Liver (tissue), 9 donors: ENCODE data around the gene NFIA. TPM values are rescaled to one million over a fixed set of nuclear protein-coding genes. Genes with fewer than 3 reads are reported as not detected.

Experiments used
- DNase-seq: peaks from one replicate; pipeline ENCODE4 v3.0.0-alpha.2; 2017; ENCODE audit warnings: low spot score
- H3K27ac ChIP-seq, 2 donors: one replicate each; pipeline ENCODE4 v1.7.0; 2013; ENCODE audit warnings: inconsistent platforms in 2 of 2, low read length in 2 of 2, control low read depth in 1 of 2, low read depth in 1 of 2, mild to moderate bottlenecking in 1 of 2
- H3K27me3 ChIP-seq, 4 donors: one replicate each; pipeline versions ENCODE4 v1.6.1 to v1.7.0; 2013; ENCODE audit warnings: low read length in 3 of 4, inconsistent platforms in 1 of 4, mild to moderate bottlenecking in 1 of 4, moderate library complexity in 1 of 4; ENCODE audit not compliant: control insufficient read depth in 4 of 4, insufficient read depth in 4 of 4
- H3K36me3 ChIP-seq, 4 donors: one replicate each; pipeline versions ENCODE4 v1.6.1 to v1.7.0; 2013; ENCODE audit warnings: low read length in 3 of 4, mild to moderate bottlenecking in 3 of 4, low read depth in 1 of 4, moderate library complexity in 1 of 4; ENCODE audit not compliant: control insufficient read depth in 4 of 4, insufficient read depth in 3 of 4
- H3K4me1 ChIP-seq, 4 donors: one replicate each; pipeline versions ENCODE4 v1.6.1 to v1.7.0; 2013; ENCODE audit warnings: low read length in 3 of 4, mild to moderate bottlenecking in 3 of 4, moderate library complexity in 1 of 4; ENCODE audit not compliant: control insufficient read depth in 4 of 4, insufficient read depth in 4 of 4
- H3K4me3 ChIP-seq, 3 donors: one replicate each; pipeline versions ENCODE4 v1.6.1 to v1.7.0; 2013; ENCODE audit warnings: low read length in 3 of 3, control low read depth in 1 of 3, low read depth in 1 of 3, mild to moderate bottlenecking in 1 of 3
- H3K9ac ChIP-seq, 2 donors: one replicate each; pipeline ENCODE4 v1.7.0; 2013; ENCODE audit warnings: low read length in 2 of 2, mild to moderate bottlenecking in 2 of 2, moderate library complexity in 2 of 2, control low read depth in 1 of 2, low read depth in 1 of 2
- H3K9me3 ChIP-seq, 4 donors: one replicate each; pipeline versions ENCODE4 v1.6.1 to v1.7.0; 2013; ENCODE audit warnings: low read length in 3 of 4; ENCODE audit not compliant: control insufficient read depth in 4 of 4
- ATF3 ChIP-seq: IDR thresholded peaks from 2 replicates; pipeline ENCODE4 v1.6.1; 2016; ENCODE audit warnings: antibody characterized with exemption
- CTCF ChIP-seq: fragments of 150-350 bp; IDR thresholded peaks from 2 replicates; pipeline ENCODE4 v1.5.1; 2017; ENCODE audit warnings: improper control_type of control experiment, low read depth, low read length; ENCODE audit not compliant: missing input control
- EGR1 ChIP-seq, 2 donors: IDR thresholded peaks; 2 replicates each; pipeline ENCODE4 v1.6.1; 2016 to 2018; ENCODE audit warnings: antibody characterized with exemption in 2 of 2, low read depth in 2 of 2
- FOXA1 ChIP-seq: IDR thresholded peaks from 2 replicates; pipeline ENCODE4 v1.6.1; 2016; ENCODE audit warnings: antibody characterized with exemption
- FOXA2 ChIP-seq: IDR thresholded peaks from 2 replicates; pipeline ENCODE4 v1.6.1; 2016; ENCODE audit warnings: antibody characterized with exemption
- GABPA ChIP-seq, 2 donors: IDR thresholded peaks in 1 of 2; conservative IDR thresholded peaks in 1 of 2; 2 replicates each; pipeline ENCODE4 v1.6.1; 2016; ENCODE audit warnings: antibody characterized with exemption in 2 of 2, mild to moderate bottlenecking in 1 of 2, moderate library complexity in 1 of 2
- HNF4A ChIP-seq, 2 donors: conservative IDR thresholded peaks; 2 replicates each; pipeline ENCODE4 v1.6.1; 2016; ENCODE audit warnings: antibody characterized with exemption in 2 of 2, mild to moderate bottlenecking in 2 of 2
- HNF4G ChIP-seq: IDR thresholded peaks from 2 replicates; pipeline ENCODE4 v1.6.1; 2016; ENCODE audit warnings: antibody characterized with exemption
- JUND ChIP-seq, 2 donors: IDR thresholded peaks; 2 replicates each; pipeline ENCODE4 v1.6.1; 2016; ENCODE audit warnings: antibody characterized with exemption in 2 of 2
- MAX ChIP-seq: IDR thresholded peaks from 2 replicates; pipeline ENCODE4 v1.6.1; 2016; ENCODE audit warnings: antibody characterized with exemption
- NR2F2 ChIP-seq: IDR thresholded peaks from 2 replicates; pipeline ENCODE4 v1.6.1; 2016; ENCODE audit warnings: antibody characterized with exemption
- RAD21 ChIP-seq, 2 donors: IDR thresholded peaks; 2 replicates each; pipeline ENCODE4 v1.6.1; 2016; ENCODE audit warnings: antibody characterized with exemption in 2 of 2, mild to moderate bottlenecking in 2 of 2
- REST ChIP-seq: IDR thresholded peaks from 2 replicates; pipeline ENCODE4 v1.6.1; 2016; ENCODE audit warnings: antibody characterized with exemption, mild to moderate bottlenecking
- RXRA ChIP-seq, 2 donors: IDR thresholded peaks; 2 replicates each; pipeline ENCODE4 v1.6.1; 2017 to 2018; ENCODE audit warnings: antibody characterized with exemption in 2 of 2, mild to moderate bottlenecking in 1 of 2
- SP1 ChIP-seq: IDR thresholded peaks from 2 replicates; pipeline ENCODE4 v1.6.1; 2018; ENCODE audit warnings: antibody characterized with exemption, mild to moderate bottlenecking
- TAF1 ChIP-seq: conservative IDR thresholded peaks from 2 replicates; pipeline ENCODE4 v1.6.1; 2016; ENCODE audit warnings: antibody characterized with exemption, mild to moderate bottlenecking
- YY1 ChIP-seq: IDR thresholded peaks from 2 replicates; pipeline ENCODE4 v1.6.1; 2016; ENCODE audit warnings: antibody characterized with exemption, mild to moderate bottlenecking
- ZBTB33 ChIP-seq: IDR thresholded peaks from 2 replicates; pipeline ENCODE4 v1.6.1; 2016; ENCODE audit warnings: antibody characterized with exemption
- WGBS: extraction: QIAGEN DNeasy Blood & Tissue Kit; methylation state at CpG from one replicate; pipeline ENCODE4 v1.1.7; 2013; 5-methylcytosine and 5-hydroxymethylcytosine counted together
- polyA plus RNA-seq, 2 donors: library from polyadenylated mRNA; stranded (reverse) in 1 of 2; unstranded in 1 of 2; fragments of 200-250 nt in 1 of 2; fragments of >200 nt in 1 of 2; fragmentation: Nextera tagmentation in 1 of 2; extraction: Ambion mirVana in 1 of 2; gene quantifications; one replicate each; pipeline versions ENCODE4 v1.2.1 to v1.2.3, GENCODE V29; 2013 to 2015
- total RNA-seq, 2 donors: library from RNA; depleted of rRNA; stranded (reverse); fragments of >200 nt; gene quantifications; one replicate each; pipeline ENCODE4 v1.2.3, GENCODE V29; 2014
- donor health status: healthy.
- donor health status: healthy.
- donor health status: healthy.
- donor health status: healthy.
- donor health status: healthy.

NFIA gene
- total and polyA plus RNA-seq, 4 donors = 6.8 to 53.7 (median 22.2) TPM

- H3K27ac ChIP-seq = peak overlapping the region in 1 of 2 donors; percentile 41
- DNase-seq = no peak
- TF ChIP-seq RAD21 (IDR thresholded peaks at IDR 0.05) = peak in 1 of 2 donors; percentile 29
- TF ChIP-seq HNF4A (conservative IDR thresholded peaks at IDR 0.05) = peak; percentile 13 to 21
- no peak for TF ChIP-seq NR2F2
- no peak for TF ChIP-seq MAX
- TF ChIP-seq JUND (IDR thresholded peaks at IDR 0.05) = peak in 1 of 2 donors; percentile 10
- TF ChIP-seq YY1 = peak; percentile 55
- TF ChIP-seq ZBTB33 = no peak
- H3K27me3 ChIP-seq = no peaks in the 10 kb centered on the region
- H3K9ac ChIP-seq = no peak overlapping the region
- H3K4me1 ChIP-seq = peaks cover 3 to 20% (median 12%) of the 10 kb centered on the region in 4 donors
- no peaks in the 10 kb centered on the region for H3K9me3 ChIP-seq
- 10% methylated on average over 2 of the region's 2 CpGs for WGBS
- H3K36me3 ChIP-seq = no peaks in the 10 kb centered on the region
- H3K4me3 ChIP-seq = no peak overlapping the region
Measured at GRCh38 chr1:61299463-61299862, 217.1 kb downstream of the NFIA start.

GRCh38 chr1:61300899-61301298 lies 218.5 kb downstream of the NFIA start:
- TF ChIP-seq FOXA1 = no peak
- no peak for TF ChIP-seq EGR1 (IDR thresholded peaks at IDR 0.05; ENCODE audit: low read depth in 2 of 2)
- TF ChIP-seq TAF1 = no peak
- no peak for TF ChIP-seq FOXA2
- no peak for TF ChIP-seq ZBTB33
- no peak for TF ChIP-seq GABPA (IDR thresholded peaks at IDR 0.05 in 1 of 2, conservative IDR thresholded peaks at IDR 0.05 in 1 of 2)
- TF ChIP-seq RAD21 (IDR thresholded peaks at IDR 0.05) = no peak
- TF ChIP-seq HNF4G = no peak
- TF ChIP-seq SP1 = no peak
- TF ChIP-seq JUND (IDR thresholded peaks at IDR 0.05) = no peak
- no peak for TF ChIP-seq RXRA (IDR thresholded peaks at IDR 0.05)
- no peak for TF ChIP-seq YY1
- no peak for TF ChIP-seq ATF3
- no peak for TF ChIP-seq CTCF
- TF ChIP-seq HNF4A (conservative IDR thresholded peaks at IDR 0.05) = no peak
- TF ChIP-seq REST = no peak
- no peak for TF ChIP-seq NR2F2
- no peak for TF ChIP-seq MAX
- peaks cover 3 to 20% (median 12%) of the 10 kb centered on the region in 4 donors for H3K4me1 ChIP-seq
- H3K36me3 ChIP-seq = no peaks in the 10 kb centered on the region
- WGBS = 86% methylated on average over 3 of the region's 3 CpGs
- H3K9ac ChIP-seq = no peak overlapping the region
- no peak for DNase-seq
- H3K9me3 ChIP-seq = no peaks in the 10 kb centered on the region
- H3K4me3 ChIP-seq = no peak overlapping the region
- H3K27ac ChIP-seq = no peak overlapping the region
- no peaks in the 10 kb centered on the region for H3K27me3 ChIP-seq
